ENCODE results near the gene VANGL1. TPM values are rescaled to one million over a fixed set of nuclear protein-coding genes. Genes with fewer than 3 reads are reported as not detected.

Gene VANGL1
- total RNA-seq, 1 experiment from 2014 or later, result 10.5 TPM

DNA sequence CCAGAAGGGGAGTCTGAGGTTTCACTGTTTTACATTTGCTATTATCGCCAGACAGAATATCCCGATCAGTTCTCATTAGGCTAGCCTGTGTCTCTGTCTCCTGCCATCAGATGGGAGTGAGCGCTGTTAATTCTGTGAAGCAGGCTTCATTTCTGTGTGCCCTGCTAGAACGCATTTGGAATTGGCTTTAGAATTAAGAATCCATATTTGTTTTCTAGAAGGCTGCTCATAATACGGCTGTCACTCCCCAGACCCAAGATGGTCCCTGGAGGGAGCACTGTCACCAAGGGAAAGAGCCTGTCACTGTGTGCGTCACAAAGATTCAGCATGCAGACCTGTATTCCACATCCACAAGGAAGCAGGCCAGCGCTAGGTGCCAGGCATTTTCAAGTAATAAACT, 77.5 kb downstream of the VANGL1 start:
- Mint-ChIP-seq H3K36me3 (ENCODE audit: insufficient read depth, unreplicated experiment) (no peaks in the 10 kb centered on the region), H3K27me3 (ENCODE audit: insufficient read depth, unreplicated experiment) (no peaks in the 10 kb centered on the region), H3K4me3 (ENCODE audit: unreplicated experiment) (no peak overlapping the region), H3K4me1 (ENCODE audit: insufficient read depth, unreplicated experiment) (peaks cover 4% of the 10 kb centered on the region), H3K27ac (ENCODE audit: low read depth, unreplicated experiment) (no peak overlapping the region), H3K9me3 (ENCODE audit: unreplicated experiment) (no peaks in the 10 kb centered on the region)
- BruUV-seq (replicated peaks), result no TSS peak
- ChIA-PET POLR2A (no interaction called here), CTCF (interaction anchor here (1.0 to 6.8 kb wide), 4 partner anchors 13 to 52 kb away, joined by 3 to 45 read pairs (median 4); no protein-coding TSS in a partner anchor)
- intact Hi-C loops (cut with micrococcal nuclease), result no loop called here
- TF ChIP-seq CTCF (IDR thresholded peaks at IDR 0.05; ENCODE audit: unreplicated experiment), result no peak
- no peak for DNase-seq (ENCODE audit: unreplicated experiment)

DNA sequence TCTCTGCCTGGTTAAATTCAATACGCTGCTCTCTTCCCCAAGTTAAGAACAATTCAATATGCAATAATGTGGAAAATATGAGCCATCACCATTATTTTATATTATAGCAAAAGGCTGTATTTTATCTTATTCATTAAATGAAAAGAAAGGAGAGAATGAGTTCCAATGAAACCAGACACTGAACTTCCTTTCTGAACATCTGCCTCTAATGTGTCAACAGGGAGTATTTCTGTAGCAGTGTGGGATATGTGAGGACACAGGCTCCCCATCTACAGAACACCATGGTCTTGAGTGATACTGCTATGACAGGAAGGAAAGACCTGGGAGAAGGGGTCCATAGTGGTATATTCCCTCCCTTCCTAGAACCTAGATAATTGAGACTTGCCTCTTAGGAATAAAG, 80.5 kb downstream of the VANGL1 start:
- H3K4me1 Mint-ChIP-seq (ENCODE audit: insufficient read depth, unreplicated experiment), result peaks cover 3% of the 10 kb centered on the region
- H3K9me3 Mint-ChIP-seq (ENCODE audit: unreplicated experiment), result no peaks in the 10 kb centered on the region
- H3K27ac Mint-ChIP-seq (ENCODE audit: low read depth, unreplicated experiment), result no peak overlapping the region
- BruUV-seq (replicated peaks), result no TSS peak
- intact Hi-C loops (cut with micrococcal nuclease), result no loop called here
- TF ChIP-seq CTCF (IDR thresholded peaks at IDR 0.05; ENCODE audit: unreplicated experiment), result no peak
- H3K36me3 Mint-ChIP-seq (ENCODE audit: insufficient read depth, unreplicated experiment), result no peaks in the 10 kb centered on the region
- POLR2A ChIA-PET, result no interaction called here
- CTCF ChIA-PET, result interaction anchor here (1.4 kb wide), 1 partner anchor 9 kb away, joined by 3 read pairs; no protein-coding TSS in a partner anchor
- H3K27me3 Mint-ChIP-seq (ENCODE audit: insufficient read depth, unreplicated experiment), result no peaks in the 10 kb centered on the region
- DNase-seq (ENCODE audit: unreplicated experiment), result no peak
- H3K4me3 Mint-ChIP-seq (ENCODE audit: unreplicated experiment), result no peak overlapping the region

DNA sequence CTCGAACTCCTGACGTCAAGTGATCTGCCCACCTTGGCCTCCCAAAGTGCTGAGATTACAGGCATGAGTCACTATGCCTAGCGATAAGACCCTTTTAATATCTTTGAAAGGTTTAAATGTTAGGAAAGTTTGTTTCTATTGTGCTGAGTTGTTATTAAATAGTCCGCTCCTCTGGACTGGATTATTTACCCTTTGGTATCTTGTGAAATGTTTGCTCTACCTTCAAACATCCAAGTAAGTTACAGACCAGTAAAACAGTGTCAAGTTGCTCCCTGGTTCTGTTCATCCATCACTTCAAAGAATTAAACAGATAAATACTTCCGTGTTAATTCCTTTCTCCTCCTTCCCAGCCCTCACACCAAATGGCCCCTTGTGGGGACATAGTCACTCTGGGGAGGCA, 82.0 kb downstream of the VANGL1 start:
- ChIA-PET CTCF (interaction anchor here (0.9 to 1.7 kb wide), 5 partner anchors 10 to 48 kb away, joined by 3 to 12 read pairs (median 5); partner anchors contain the start of gene CASQ2), POLR2A (interaction anchor here (0.6 kb wide), 1 partner anchor 10 kb away, joined by 4 read pairs; no protein-coding TSS in a partner anchor)
- H3K9me3 Mint-ChIP-seq (ENCODE audit: unreplicated experiment), result no peaks in the 10 kb centered on the region
- H3K4me1 Mint-ChIP-seq (ENCODE audit: insufficient read depth, unreplicated experiment), result peaks cover 17% of the 10 kb centered on the region
- no peaks in the 10 kb centered on the region for H3K36me3 Mint-ChIP-seq (ENCODE audit: insufficient read depth, unreplicated experiment)
- no TSS peak for BruUV-seq (replicated peaks)
- intact Hi-C loops (cut with micrococcal nuclease), result no loop called here
- no peaks in the 10 kb centered on the region for H3K27me3 Mint-ChIP-seq (ENCODE audit: insufficient read depth, unreplicated experiment)
- no peak overlapping the region for H3K4me3 Mint-ChIP-seq (ENCODE audit: unreplicated experiment)
- DNase-seq (ENCODE audit: unreplicated experiment), result no peak
- TF ChIP-seq CTCF (IDR thresholded peaks at IDR 0.05; ENCODE audit: unreplicated experiment), result no peak
- H3K27ac Mint-ChIP-seq (ENCODE audit: low read depth, unreplicated experiment), result no peak overlapping the region

GRCh38 chr1:115725600-115725999, 83.8 kb downstream of the VANGL1 start:
- H3K36me3 Mint-ChIP-seq (ENCODE audit: insufficient read depth, unreplicated experiment), result no peaks in the 10 kb centered on the region
- no peak for DNase-seq (ENCODE audit: unreplicated experiment)
- H3K4me1 Mint-ChIP-seq (ENCODE audit: insufficient read depth, unreplicated experiment), result peaks cover 17% of the 10 kb centered on the region
- no peaks in the 10 kb centered on the region for H3K27me3 Mint-ChIP-seq (ENCODE audit: insufficient read depth, unreplicated experiment)
- TF ChIP-seq CTCF (IDR thresholded peaks at IDR 0.05; ENCODE audit: unreplicated experiment), result no peak
- intact Hi-C loops (cut with micrococcal nuclease), result no loop called here
- BruUV-seq (replicated peaks), result no TSS peak
- ChIA-PET POLR2A (interaction anchor here (0.6 kb wide), 1 partner anchor 35 kb away, joined by 3 read pairs; no protein-coding TSS in a partner anchor), CTCF (interaction anchor here (0.7 to 1.7 kb wide), 7 partner anchors 18 to 117 kb away, joined by 3 to 12 read pairs (median 4); no protein-coding TSS in a partner anchor)
- H3K27ac Mint-ChIP-seq (ENCODE audit: low read depth, unreplicated experiment), result no peak overlapping the region
- H3K9me3 Mint-ChIP-seq (ENCODE audit: unreplicated experiment), result no peaks in the 10 kb centered on the region
- no peak overlapping the region for H3K4me3 Mint-ChIP-seq (ENCODE audit: unreplicated experiment)

All from MCF 10A (cell line).